ENCODE measurements around the gene MRAP2. TPM values are rescaled to one million over a fixed set of nuclear protein-coding genes. Genes with fewer than 3 reads are reported as not detected.

Gene MRAP2
- total and polyA plus RNA-seq, 2 of the 13 experiments (the other 11 are each of a cell fraction or from before 2014, with no cell fraction given): 0.33 to 3.5 TPM

DNA sequence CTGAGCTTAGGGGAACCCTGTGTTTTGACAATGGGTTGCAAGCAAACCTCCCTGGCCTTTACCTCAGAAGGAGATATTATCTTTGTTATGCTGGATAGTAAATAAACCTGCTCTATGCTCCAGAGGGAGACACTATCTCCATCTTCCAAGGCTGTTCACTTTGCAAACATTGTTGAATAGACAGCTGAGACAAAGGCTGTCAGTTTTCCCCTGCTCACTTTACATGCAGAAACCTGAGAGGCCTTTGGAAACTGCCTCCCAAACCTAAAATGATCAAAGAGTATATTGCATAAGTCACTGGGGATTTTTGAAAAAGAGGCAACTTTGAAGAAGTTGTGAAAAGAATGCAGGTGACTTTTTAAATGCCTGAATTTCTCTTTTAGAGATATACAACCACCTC, 61.6 kb downstream of the MRAP2 start (continued):
- TF ChIP-seq MED8 (CRISPR knock-in tag; IDR thresholded peaks at IDR 0.05; ENCODE audit: insufficient replicate concordance) (no peak), ATF1 (CRISPR knock-in tag; IDR thresholded peaks at IDR 0.05) (0 out of 2 replicates have a peak, but pooled peaks have one; percentile 44), ZFX (CRISPR knock-in tag; IDR thresholded peaks at IDR 0.05; ENCODE audit: low read depth) (0 out of 2 replicates have a peak, but pooled peaks have one; percentile 19), BORCS8-MEF2B (CRISPR knock-in tag; IDR thresholded peaks at IDR 0.05) (no peak), SIX4 (CRISPR knock-in tag; IDR thresholded peaks at IDR 0.05) (peak; percentile 95), MEIS1 (CRISPR knock-in tag; IDR thresholded peaks at IDR 0.05; ENCODE audit: borderline replicate concordance) (0 out of 2 replicates have a peak, but pooled peaks have one; percentile 51), ZNF205 (CRISPR knock-in tag; IDR thresholded peaks at IDR 0.05) (no peak), ATF7-NPFF (CRISPR knock-in tag; IDR thresholded peaks at IDR 0.05; ENCODE audit: low read depth) (no peak), SUZ12 (IDR thresholded peaks at IDR 0.05; ENCODE audit: low read depth, low read length) (no peak), ZNF761 (CRISPR knock-in tag; conservative IDR thresholded peaks at IDR 0.05) (no peak), SP4 (CRISPR knock-in tag; IDR thresholded peaks at IDR 0.05) (no peak), TCF7 (IDR thresholded peaks at IDR 0.05; ENCODE audit: low read depth) (peak; percentile 78), NFIC (IDR thresholded peaks at IDR 0.05; ENCODE audit: low read length) (peak; percentile 47; the same call in 1 of the 2 replicates), NCOA2 (CRISPR knock-in tag; IDR thresholded peaks at IDR 0.05) (peak; percentile 84), KDM1A (CRISPR knock-in tag; IDR thresholded peaks at IDR 0.05) (peak; percentile 31; the same call in 1 of the 2 replicates), XBP1 (CRISPR knock-in tag; IDR thresholded peaks at IDR 0.05) (no peak)
- TF ChIP-seq, protein P1, sequence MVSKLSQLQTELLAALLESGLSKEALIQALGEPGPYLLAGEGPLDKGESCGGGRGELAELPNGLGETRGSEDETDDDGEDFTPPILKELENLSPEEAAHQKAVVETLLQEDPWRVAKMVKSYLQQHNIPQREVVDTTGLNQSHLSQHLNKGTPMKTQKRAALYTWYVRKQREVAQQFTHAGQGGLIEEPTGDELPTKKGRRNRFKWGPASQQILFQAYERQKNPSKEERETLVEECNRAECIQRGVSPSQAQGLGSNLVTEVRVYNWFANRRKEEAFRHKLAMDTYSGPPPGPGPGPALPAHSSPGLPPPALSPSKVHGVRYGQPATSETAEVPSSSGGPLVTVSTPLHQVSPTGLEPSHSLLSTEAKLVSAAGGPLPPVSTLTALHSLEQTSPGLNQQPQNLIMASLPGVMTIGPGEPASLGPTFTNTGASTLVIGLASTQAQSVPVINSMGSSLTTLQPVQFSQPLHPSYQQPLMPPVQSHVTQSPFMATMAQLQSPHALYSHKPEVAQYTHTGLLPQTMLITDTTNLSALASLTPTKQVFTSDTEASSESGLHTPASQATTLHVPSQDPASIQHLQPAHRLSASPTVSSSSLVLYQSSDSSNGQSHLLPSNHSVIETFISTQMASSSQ (IDR thresholded peaks at IDR 0.05; ENCODE audit: low read depth): no peak
- TF ChIP-seq, protein P1 (CRISPR knock-in tag; IDR thresholded peaks at IDR 0.05; ENCODE audit: borderline replicate concordance): peak; percentile 63; the same call in 1 of the 2 replicates
- TF ChIP-seq, protein P2, sequence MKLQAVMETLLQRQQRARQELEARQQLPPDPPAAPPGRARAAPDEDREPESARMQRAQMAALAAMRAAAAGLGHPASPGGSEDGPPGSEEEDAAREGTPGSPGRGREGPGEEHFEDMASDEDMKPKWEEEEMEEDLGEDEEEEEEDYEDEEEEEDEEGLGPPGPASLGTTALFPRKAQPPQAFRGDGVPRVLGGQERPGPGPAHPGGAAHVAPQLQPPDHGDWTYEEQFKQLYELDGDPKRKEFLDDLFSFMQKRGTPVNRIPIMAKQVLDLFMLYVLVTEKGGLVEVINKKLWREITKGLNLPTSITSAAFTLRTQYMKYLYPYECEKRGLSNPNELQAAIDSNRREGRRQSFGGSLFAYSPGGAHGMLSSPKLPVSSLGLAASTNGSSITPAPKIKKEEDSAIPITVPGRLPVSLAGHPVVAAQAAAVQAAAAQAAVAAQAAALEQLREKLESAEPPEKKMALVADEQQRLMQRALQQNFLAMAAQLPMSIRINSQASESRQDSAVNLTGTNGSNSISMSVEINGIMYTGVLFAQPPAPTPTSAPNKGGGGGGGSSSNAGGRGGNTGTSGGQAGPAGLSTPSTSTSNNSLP (IDR thresholded peaks at IDR 0.05; ENCODE audit: low read depth, low read length): no peak
- TF ChIP-seq, protein P3, sequence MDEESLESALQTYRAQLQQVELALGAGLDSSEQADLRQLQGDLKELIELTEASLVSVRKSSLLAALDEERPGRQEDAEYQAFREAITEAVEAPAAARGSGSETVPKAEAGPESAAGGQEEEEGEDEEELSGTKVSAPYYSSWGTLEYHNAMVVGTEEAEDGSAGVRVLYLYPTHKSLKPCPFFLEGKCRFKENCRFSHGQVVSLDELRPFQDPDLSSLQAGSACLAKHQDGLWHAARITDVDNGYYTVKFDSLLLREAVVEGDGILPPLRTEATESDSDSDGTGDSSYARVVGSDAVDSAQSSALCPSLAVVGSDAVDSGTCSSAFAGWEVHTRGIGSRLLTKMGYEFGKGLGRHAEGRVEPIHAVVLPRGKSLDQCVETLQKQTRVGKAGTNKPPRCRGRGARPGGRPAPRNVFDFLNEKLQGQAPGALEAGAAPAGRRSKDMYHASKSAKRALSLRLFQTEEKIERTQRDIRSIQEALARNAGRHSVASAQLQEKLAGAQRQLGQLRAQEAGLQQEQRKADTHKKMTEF (CRISPR knock-in tag; IDR thresholded peaks at IDR 0.05): no peak
- TF ChIP-seq, protein P4, sequence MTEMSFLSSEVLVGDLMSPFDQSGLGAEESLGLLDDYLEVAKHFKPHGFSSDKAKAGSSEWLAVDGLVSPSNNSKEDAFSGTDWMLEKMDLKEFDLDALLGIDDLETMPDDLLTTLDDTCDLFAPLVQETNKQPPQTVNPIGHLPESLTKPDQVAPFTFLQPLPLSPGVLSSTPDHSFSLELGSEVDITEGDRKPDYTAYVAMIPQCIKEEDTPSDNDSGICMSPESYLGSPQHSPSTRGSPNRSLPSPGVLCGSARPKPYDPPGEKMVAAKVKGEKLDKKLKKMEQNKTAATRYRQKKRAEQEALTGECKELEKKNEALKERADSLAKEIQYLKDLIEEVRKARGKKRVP (CRISPR knock-in tag; IDR thresholded peaks at IDR 0.05): no peak
- TF ChIP-seq, protein P5, sequence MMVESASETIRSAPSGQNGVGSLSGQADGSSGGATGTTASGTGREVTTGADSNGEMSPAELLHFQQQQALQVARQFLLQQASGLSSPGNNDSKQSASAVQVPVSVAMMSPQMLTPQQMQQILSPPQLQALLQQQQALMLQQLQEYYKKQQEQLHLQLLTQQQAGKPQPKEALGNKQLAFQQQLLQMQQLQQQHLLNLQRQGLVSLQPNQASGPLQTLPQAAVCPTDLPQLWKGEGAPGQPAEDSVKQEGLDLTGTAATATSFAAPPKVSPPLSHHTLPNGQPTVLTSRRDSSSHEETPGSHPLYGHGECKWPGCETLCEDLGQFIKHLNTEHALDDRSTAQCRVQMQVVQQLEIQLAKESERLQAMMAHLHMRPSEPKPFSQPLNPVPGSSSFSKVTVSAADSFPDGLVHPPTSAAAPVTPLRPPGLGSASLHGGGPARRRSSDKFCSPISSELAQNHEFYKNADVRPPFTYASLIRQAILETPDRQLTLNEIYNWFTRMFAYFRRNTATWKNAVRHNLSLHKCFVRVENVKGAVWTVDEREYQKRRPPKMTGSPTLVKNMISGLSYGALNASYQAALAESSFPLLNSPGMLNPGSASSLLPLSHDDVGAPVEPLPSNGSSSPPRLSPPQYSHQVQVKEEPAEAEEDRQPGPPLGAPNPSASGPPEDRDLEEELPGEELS (CRISPR knock-in tag; IDR thresholded peaks at IDR 0.05): peak; percentile 57
